CD14-positive monocyte (primary cell): ENCODE results near the gene FAM221B. TPM values are rescaled to one million over a fixed set of nuclear protein-coding genes. Genes with fewer than 3 reads are reported as not detected.
A peak's percentile ranks its signal among the peaks of the same experiment; 100 is the strongest.

ENCODE experiments used
- DNase-seq, 3 donors: peaks; one replicate each; pipeline ENCODE4 v3.0.0-alpha.2; 2011 to 2022
- H2AFZ ChIP-seq: 2 replicates; pipeline ENCODE4 v1.6.0; 2012; ENCODE audit warnings: mild to moderate bottlenecking, low read depth, low read length, inconsistent platforms; ENCODE audit not compliant: insufficient read depth, poor library complexity, severe bottlenecking
- H3K27ac ChIP-seq, 2 donors: 1 replicate in 1 of 2; 2 replicates in 1 of 2; pipeline ENCODE4 v1.5.1; 2012 to 2013; ENCODE audit warnings: low read length in 2 of 2, control low read depth in 1 of 2, inconsistent platforms in 1 of 2, low read depth in 1 of 2, mild to moderate bottlenecking in 1 of 2
- H3K27me3 ChIP-seq, 2 donors: one replicate each; pipeline versions ENCODE4 v1.6.0 to v1.6.1; 2011 to 2013; ENCODE audit warnings: low read length in 2 of 2; ENCODE audit not compliant: control insufficient read depth in 2 of 2, insufficient read depth in 2 of 2
- H3K36me3 ChIP-seq, 2 donors: replicated peaks in 1 of 2; 1 replicate in 1 of 2; 2 replicates in 1 of 2; pipeline versions ENCODE4 v1.5.1 to v1.6.1; 2012 to 2013; ENCODE audit warnings: low read length in 2 of 2, control low read depth in 1 of 2, inconsistent platforms in 1 of 2, mild to moderate bottlenecking in 1 of 2; ENCODE audit not compliant: insufficient read depth in 2 of 2, control insufficient read depth in 1 of 2
- H3K4me1 ChIP-seq, 2 donors: 1 replicate in 1 of 2; 2 replicates in 1 of 2; pipeline versions ENCODE4 v1.5.1 to v1.6.1; 2012 to 2013; ENCODE audit warnings: low read length in 2 of 2, control low read depth in 1 of 2, inconsistent platforms in 1 of 2, mild to moderate bottlenecking in 1 of 2, moderate library complexity in 1 of 2; ENCODE audit not compliant: insufficient read depth in 2 of 2, control insufficient read depth in 1 of 2
- H3K4me2 ChIP-seq: replicated peaks from 2 replicates; pipeline ENCODE3; 2012; ENCODE audit warnings: low read length, moderate library complexity, mild to moderate bottlenecking; ENCODE audit not compliant: poor library complexity, severe bottlenecking; ENCODE audit errors: extremely low read depth
- H3K4me3 ChIP-seq, 3 experiments: fragments of 200-600 bp in 1 of 3; sonication (generic) in 1 of 3; replicated peaks in 1 of 3; 1 replicate in 2 of 3; 2 replicates in 1 of 3; pipeline ENCODE4 v1.5.1; 2011 to 2013; ENCODE audit warnings: low read length in 3 of 3, mild to moderate bottlenecking in 3 of 3, control low read depth in 2 of 3, low read depth in 2 of 3, inconsistent platforms in 1 of 3, moderate library complexity in 1 of 3
- H3K79me2 ChIP-seq: 2 replicates; pipeline ENCODE4 v1.6.0; 2012; ENCODE audit warnings: mild to moderate bottlenecking, control low read depth, inconsistent platforms, low read length, moderate library complexity; ENCODE audit not compliant: insufficient read depth
- H3K9ac ChIP-seq: 2 replicates; pipeline ENCODE4 v1.6.0; 2017; ENCODE audit warnings: low read length, mild to moderate bottlenecking; ENCODE audit not compliant: insufficient read depth, poor library complexity, severe bottlenecking
- H3K9me3 ChIP-seq, 2 donors: replicated peaks in 1 of 2; 1 replicate in 1 of 2; 2 replicates in 1 of 2; pipeline versions ENCODE4 v1.5.1 to v1.6.1; 2012 to 2013; ENCODE audit warnings: low read length in 2 of 2, control low read depth in 1 of 2; ENCODE audit not compliant: control insufficient read depth in 1 of 2, insufficient read depth in 1 of 2
- H4K20me1 ChIP-seq: 2 replicates; pipeline ENCODE4 v1.6.0; 2012; ENCODE audit warnings: mild to moderate bottlenecking, low read length, control low read depth, moderate library complexity; ENCODE audit not compliant: insufficient read depth
- H3K27ac Mint-ChIP-seq, 7 donors: one replicate each; pipeline ENCODE4 v1.8.0; 2020; ENCODE audit warnings: mild to moderate bottlenecking in 7 of 7, mixed read lengths in 7 of 7, moderate library complexity in 6 of 7, inconsistent platforms in 2 of 7
- H3K27me3 Mint-ChIP-seq, 3 donors: one replicate each; pipeline ENCODE4 v1.8.0; 2021 to 2022; ENCODE audit warnings: low read depth in 3 of 3, mild to moderate bottlenecking in 3 of 3, mixed read lengths in 3 of 3, moderate library complexity in 3 of 3, inconsistent platforms in 1 of 3
- H3K36me3 Mint-ChIP-seq, 2 donors: one replicate each; pipeline ENCODE4 v1.8.0; 2020; ENCODE audit warnings: mixed read lengths in 2 of 2, inconsistent platforms in 1 of 2, mild to moderate bottlenecking in 1 of 2
- H3K4me1 Mint-ChIP-seq: one replicate; pipeline ENCODE4 v1.8.0; 2020; ENCODE audit warnings: mild to moderate bottlenecking, mixed read lengths
- H3K4me3 Mint-ChIP-seq, 2 donors: one replicate each; pipeline ENCODE4 v1.8.0; 2020; ENCODE audit warnings: mild to moderate bottlenecking in 2 of 2, mixed read lengths in 2 of 2, moderate library complexity in 1 of 2
- H3K9me3 Mint-ChIP-seq, 7 donors: one replicate each; pipeline ENCODE4 v1.8.0; 2020 to 2022; ENCODE audit warnings: mixed read lengths in 7 of 7, mild to moderate bottlenecking in 6 of 7, moderate library complexity in 6 of 7, inconsistent platforms in 2 of 7
- WGBS: methylation state at CpG from one replicate; pipeline ENCODE4 v1.1.5; 2013; ENCODE audit warnings: missing lambda C conversion rate; ENCODE audit not compliant: insufficient coverage; 5-methylcytosine and 5-hydroxymethylcytosine counted together
- intact Hi-C, 2 donors: fragments of 100-400 bp; cut with micrococcal nuclease; formaldehyde crosslinking; loops; one replicate each; pipeline versions ENCODE4 v1.15.0 to v1.15.1; 2023
- polyA plus RNA-seq, 3 donors: library from polyadenylated mRNA; depleted of rRNA in 1 of 3; unstranded in 2 of 3; stranded (reverse) in 1 of 3; fragments of 300-500 nt in 2 of 3; fragments of >200 nt in 1 of 3; fragmentation: Illumina TruSeq in 2 of 3; gene quantifications; 1 replicate in 2 of 3; 2 replicates in 1 of 3; pipeline ENCODE4 v1.2.3, GENCODE V29; 2012 to 2021
- TF ChIP-seq, protein P1 (sequence below): fragments of 200-600 bp; IDR thresholded peaks from one replicate; pipeline ENCODE4 v1.8.0; 2022; ENCODE audit warnings: antibody characterized with exemption, mild to moderate bottlenecking

Gene FAM221B
- polyA plus RNA-seq, 3 donors: 0.05 to 0.63 TPM; not detected in 1

DNA sequence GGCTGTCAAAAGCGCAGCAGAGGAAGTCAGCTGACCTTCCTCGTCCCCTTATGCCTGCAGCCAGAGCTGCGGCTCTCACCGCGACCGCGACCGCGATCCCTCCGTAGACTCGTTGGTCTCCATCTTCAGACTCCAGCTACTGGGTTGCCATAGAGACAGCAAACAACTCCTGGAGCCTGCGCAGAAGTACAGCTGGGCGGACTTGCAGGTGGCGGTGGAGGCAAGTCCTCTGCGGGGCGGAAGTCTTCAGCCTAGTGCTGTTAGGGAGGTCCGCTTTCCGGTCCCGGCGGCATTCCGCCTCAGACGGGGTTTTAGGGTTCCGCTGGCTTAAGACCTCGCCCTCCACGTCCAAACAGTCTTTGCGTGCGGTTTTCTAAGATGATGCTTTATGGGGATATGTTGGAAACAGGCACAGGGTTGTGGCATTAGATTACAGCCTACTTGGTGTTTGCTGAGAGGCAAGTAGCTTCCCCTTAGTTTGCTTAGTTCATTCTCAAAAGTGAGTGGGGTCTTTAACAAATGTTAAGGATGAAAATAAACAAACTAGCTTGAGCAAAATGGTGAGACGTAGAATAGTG is 16.4 kb downstream of the FAM221B start, which contains the start of gene SPAG8:
TSS of gene SPAG8 (minus strand) at position 238 of the 578 bp plus-strand sequence. CDS start at position 123, 115 bp downstream.
- Histone ChIP-seq H3K9me3 (no peaks in the 10 kb centered on the region), H3K36me3 (no peaks in the 10 kb centered on the region), H3K4me1 (peaks cover 35 to 44% of the 10 kb centered on the region in 2 donors), H3K27me3 (no peaks in the 10 kb centered on the region), H3K79me2 (peaks cover 4% of the 10 kb centered on the region), H3K9ac (no peak within 1 kb of the TSS), H3K4me2 (peak within 1 kb of the TSS; percentile 96), H3K27ac (peak within 1 kb of the TSS; percentile 6 to 71), H2AFZ (peak within 1 kb of the TSS; percentile 95), H4K20me1 (no peaks in the 10 kb centered on the region), H3K4me3 (peak within 1 kb of the TSS; percentile 45 to 85 (median 59))
- peak; percentile 91 to 92 (median 91) for DNase-seq
- Mint-ChIP-seq H3K27ac (peak within 1 kb of the TSS; percentile 81 to 90 (median 89)), H3K4me1 (peaks cover 32% of the 10 kb centered on the region), H3K9me3 (no peaks in the 10 kb centered on the region), H3K4me3 (peak within 1 kb of the TSS; percentile 88 to 96), H3K36me3 (peaks cover 2 to 4% of the 10 kb centered on the region in 2 donors), H3K27me3 (peaks cover 0 to 4% (median 1%) of the 10 kb centered on the region in 3 donors)
- WGBS: 3% methylated on average over 27 of the region's 28 CpGs
- intact Hi-C loops: loop anchor here (5.0 to 10.0 kb wide), 2 partner anchors 165 to 207 kb away; partner anchors contain the start of gene TESK1 (in 1 of the 2)
- TF ChIP-seq, protein P1, sequence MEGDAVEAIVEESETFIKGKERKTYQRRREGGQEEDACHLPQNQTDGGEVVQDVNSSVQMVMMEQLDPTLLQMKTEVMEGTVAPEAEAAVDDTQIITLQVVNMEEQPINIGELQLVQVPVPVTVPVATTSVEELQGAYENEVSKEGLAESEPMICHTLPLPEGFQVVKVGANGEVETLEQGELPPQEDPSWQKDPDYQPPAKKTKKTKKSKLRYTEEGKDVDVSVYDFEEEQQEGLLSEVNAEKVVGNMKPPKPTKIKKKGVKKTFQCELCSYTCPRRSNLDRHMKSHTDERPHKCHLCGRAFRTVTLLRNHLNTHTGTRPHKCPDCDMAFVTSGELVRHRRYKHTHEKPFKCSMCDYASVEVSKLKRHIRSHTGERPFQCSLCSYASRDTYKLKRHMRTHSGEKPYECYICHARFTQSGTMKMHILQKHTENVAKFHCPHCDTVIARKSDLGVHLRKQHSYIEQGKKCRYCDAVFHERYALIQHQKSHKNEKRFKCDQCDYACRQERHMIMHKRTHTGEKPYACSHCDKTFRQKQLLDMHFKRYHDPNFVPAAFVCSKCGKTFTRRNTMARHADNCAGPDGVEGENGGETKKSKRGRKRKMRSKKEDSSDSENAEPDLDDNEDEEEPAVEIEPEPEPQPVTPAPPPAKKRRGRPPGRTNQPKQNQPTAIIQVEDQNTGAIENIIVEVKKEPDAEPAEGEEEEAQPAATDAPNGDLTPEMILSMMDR: no peak

DNA sequence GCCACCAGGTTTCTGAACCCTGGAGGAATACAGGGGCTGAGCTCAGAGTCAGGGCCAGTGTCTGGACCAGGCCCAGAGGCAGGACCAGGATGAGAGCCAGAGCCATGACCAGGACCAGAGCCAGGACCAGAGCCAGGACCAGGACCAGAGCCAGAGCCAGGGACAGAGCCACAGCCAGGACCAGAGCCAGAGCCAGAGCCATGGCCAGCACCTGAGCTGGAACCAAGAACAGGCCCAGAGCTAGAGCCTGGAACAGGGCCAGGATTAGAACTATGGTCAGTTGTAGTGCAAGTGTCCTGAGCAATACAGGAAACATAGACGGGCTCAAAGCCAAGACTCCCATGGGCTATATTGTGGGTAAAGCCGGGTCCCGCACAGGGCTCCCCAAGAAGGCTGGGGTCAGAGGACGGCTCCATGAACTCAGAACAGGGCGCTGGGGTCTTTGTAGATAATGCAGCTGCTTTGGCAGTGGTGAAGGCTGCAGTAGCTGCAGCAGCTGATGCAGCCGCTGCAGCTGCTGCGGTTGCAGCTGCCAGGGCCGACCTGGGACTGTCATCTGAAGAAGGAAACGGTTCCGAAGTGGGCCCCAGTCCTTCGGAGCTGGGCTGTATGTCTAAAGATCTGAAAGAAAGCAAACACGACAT is 17.0 kb downstream of the FAM221B start:
- Mint-ChIP-seq H3K27me3 (peaks cover 0 to 5% (median 1%) of the 10 kb centered on the region in 3 donors), H3K27ac (peak overlapping the region; percentile 81 to 90 (median 89)), H3K9me3 (no peaks in the 10 kb centered on the region), H3K4me3 (peak overlapping the region; percentile 88 to 96), H3K4me1 (peaks cover 32% of the 10 kb centered on the region), H3K36me3 (peaks cover 2 to 4% of the 10 kb centered on the region in 2 donors)
- H3K9me3 ChIP-seq: no peaks in the 10 kb centered on the region
- H3K27ac ChIP-seq: peak overlapping the region in 1 of 2 donors; percentile 71
- no peaks in the 10 kb centered on the region for H3K27me3 ChIP-seq
- peaks cover 35 to 44% of the 10 kb centered on the region in 2 donors for H3K4me1 ChIP-seq
- no peak for DNase-seq
- TF ChIP-seq, protein P1: no peak
- H3K4me3 ChIP-seq: peak overlapping the region; percentile 45 to 85 (median 59)
- intact Hi-C loops: loop anchor here (5.0 to 10.0 kb wide), 2 partner anchors 164 to 207 kb away; partner anchors contain the start of gene TESK1 (in 1 of the 2)
- H3K4me2 ChIP-seq: peak overlapping the region; percentile 96
- no peaks in the 10 kb centered on the region for H4K20me1 ChIP-seq
- peak overlapping the region; percentile 95 for H2AFZ ChIP-seq
- H3K36me3 ChIP-seq: no peaks in the 10 kb centered on the region
- peaks cover 4% of the 10 kb centered on the region for H3K79me2 ChIP-seq
- H3K9ac ChIP-seq: no peak overlapping the region
- WGBS: 13% methylated on average over 10 of the region's 12 CpGs
